Endothelial cell (in vitro differentiated cells): Measurements from ENCODE around the gene C9orf50. TPM values are rescaled to one million over a fixed set of nuclear protein-coding genes. Genes with fewer than 3 reads are reported as not detected.

Source experiments
- DNase-seq: peaks from one replicate; pipeline ENCODE4 v3.0.0; 2021; ENCODE audit warnings: low spot score
- H3K27ac Mint-ChIP-seq: one replicate; pipeline ENCODE4 v1.8.0; 2021; ENCODE audit warnings: mixed read lengths, inconsistent platforms; ENCODE audit not compliant: unreplicated experiment
- H3K27me3 Mint-ChIP-seq: one replicate; pipeline ENCODE4 v1.8.0; 2021; ENCODE audit warnings: mild to moderate bottlenecking, moderate library complexity, mixed read lengths, inconsistent platforms; ENCODE audit not compliant: unreplicated experiment
- H3K36me3 Mint-ChIP-seq: one replicate; pipeline ENCODE4 v1.8.0; 2021; ENCODE audit warnings: mild to moderate bottlenecking, low read depth, mixed read lengths, inconsistent platforms; ENCODE audit not compliant: unreplicated experiment
- H3K4me1 Mint-ChIP-seq: one replicate; pipeline ENCODE4 v1.8.0; 2021; ENCODE audit warnings: mild to moderate bottlenecking, mixed read lengths, inconsistent platforms; ENCODE audit not compliant: unreplicated experiment
- H3K4me3 Mint-ChIP-seq: one replicate; pipeline ENCODE4 v1.8.0; 2021; ENCODE audit warnings: mild to moderate bottlenecking, mixed read lengths, inconsistent platforms; ENCODE audit not compliant: unreplicated experiment
- H3K9me3 Mint-ChIP-seq: one replicate; pipeline ENCODE4 v1.8.0; 2021; ENCODE audit warnings: mixed read lengths, inconsistent platforms; ENCODE audit not compliant: unreplicated experiment
- total RNA-seq: library from RNA; stranded (reverse); fragmentation: NEBNext Ultra II Directional; extraction: Animal tissue kit (Norgen Biotek cat#: 25700); gene quantifications from one replicate; pipeline ENCODE4 v1.2.1, GENCODE V29; 2021; ENCODE audit not compliant: unreplicated experiment
- TF ChIP-seq, protein P1 (sequence below): fragments of 200-600 bp; sonication (generic); IDR thresholded peaks from one replicate; pipeline ENCODE4 v1.5.0; 2021; ENCODE audit warnings: antibody characterized with exemption; ENCODE audit not compliant: unreplicated experiment

The C9orf50 gene
- total RNA-seq, 1 donor from 2014 or later, result not detected

DNA sequence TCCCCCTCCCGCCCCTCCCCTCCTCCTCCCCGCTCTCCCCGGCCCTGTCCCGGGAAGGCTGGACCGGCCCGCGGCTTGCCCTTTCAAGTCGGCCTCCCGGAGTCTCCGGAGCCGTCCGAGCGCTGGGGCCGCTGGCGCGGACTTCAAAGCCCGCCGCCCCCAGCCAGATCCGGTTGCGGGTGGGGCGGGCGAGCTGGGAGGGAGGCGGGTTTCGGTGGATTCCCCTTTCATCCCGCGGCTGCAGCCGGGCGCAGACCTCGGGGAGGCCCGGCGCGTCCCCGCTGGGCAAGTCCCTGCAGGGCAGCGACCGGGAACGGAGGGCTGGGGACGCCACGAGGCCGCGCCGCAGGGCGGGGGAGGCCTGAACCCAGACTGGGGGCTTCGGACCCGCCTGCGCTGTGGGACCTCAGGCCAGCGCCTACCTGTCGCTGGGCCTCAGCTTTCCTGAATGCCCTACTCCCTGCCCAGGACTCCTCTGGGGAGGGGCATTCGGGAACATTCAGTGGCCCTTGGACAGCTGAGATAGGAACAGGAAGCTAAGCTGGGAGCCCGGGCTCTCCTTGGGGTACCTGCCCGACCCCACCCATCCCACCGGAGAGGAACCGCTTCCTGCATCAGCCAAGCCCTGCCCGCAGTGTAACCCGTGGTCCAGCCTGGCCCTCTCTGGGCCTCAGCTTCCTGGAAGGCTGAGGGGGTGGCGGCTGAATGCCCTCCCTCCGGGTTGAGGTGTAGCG is 23.4 kb downstream of the C9orf50 start:
- TF ChIP-seq, protein P1, sequence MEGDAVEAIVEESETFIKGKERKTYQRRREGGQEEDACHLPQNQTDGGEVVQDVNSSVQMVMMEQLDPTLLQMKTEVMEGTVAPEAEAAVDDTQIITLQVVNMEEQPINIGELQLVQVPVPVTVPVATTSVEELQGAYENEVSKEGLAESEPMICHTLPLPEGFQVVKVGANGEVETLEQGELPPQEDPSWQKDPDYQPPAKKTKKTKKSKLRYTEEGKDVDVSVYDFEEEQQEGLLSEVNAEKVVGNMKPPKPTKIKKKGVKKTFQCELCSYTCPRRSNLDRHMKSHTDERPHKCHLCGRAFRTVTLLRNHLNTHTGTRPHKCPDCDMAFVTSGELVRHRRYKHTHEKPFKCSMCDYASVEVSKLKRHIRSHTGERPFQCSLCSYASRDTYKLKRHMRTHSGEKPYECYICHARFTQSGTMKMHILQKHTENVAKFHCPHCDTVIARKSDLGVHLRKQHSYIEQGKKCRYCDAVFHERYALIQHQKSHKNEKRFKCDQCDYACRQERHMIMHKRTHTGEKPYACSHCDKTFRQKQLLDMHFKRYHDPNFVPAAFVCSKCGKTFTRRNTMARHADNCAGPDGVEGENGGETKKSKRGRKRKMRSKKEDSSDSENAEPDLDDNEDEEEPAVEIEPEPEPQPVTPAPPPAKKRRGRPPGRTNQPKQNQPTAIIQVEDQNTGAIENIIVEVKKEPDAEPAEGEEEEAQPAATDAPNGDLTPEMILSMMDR, result no peak
- no peak overlapping the region for H3K27ac Mint-ChIP-seq
- no peaks in the 10 kb centered on the region for H3K9me3 Mint-ChIP-seq
- H3K36me3 Mint-ChIP-seq, result no peaks in the 10 kb centered on the region
- peaks cover 10% of the 10 kb centered on the region for H3K27me3 Mint-ChIP-seq
- H3K4me1 Mint-ChIP-seq, result peaks cover 23% of the 10 kb centered on the region
- no peak overlapping the region for H3K4me3 Mint-ChIP-seq
- peak; percentile 42 for DNase-seq

DNA sequence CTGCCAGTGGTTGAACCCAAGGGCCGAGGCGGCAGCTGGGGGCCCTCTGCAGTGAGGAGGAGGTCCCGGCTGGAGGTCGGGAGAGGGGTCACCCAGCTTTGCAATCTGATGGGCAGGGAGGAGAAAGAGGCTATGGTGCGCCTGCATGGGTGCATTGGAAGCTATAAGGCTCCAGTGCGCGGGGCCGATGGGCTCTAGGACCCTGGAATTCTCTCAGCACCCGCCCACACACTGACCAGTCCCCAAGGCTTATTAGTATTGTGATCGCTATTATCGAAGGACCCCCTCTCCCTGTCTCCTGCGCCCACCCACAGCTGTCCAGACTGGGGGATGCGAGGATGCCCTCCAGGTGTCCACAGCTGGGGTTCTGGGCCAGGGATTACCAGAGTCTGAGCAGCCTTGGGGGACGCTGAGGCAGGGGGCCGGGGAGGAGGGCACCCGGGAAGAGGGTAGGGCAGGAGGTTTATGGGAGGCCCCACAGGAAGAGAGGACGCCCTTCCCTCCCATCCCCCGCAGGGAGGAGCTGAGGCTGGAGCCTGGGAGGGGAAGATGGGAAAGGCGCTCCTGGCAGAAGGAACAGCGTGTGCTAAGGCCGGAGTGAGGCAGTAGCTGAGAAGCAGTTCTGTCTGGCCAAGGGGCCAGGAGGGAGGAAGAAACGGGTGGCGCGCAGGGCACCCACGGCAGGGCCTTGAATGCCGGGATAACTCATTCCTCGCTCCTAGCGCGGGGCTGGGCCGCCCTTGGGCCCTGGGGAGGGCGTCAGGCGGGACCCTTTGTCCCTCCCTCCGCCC is 24.2 kb downstream of the C9orf50 start:
- Mint-ChIP-seq H3K36me3 (no peaks in the 10 kb centered on the region), H3K27me3 (peaks cover 12% of the 10 kb centered on the region), H3K9me3 (no peaks in the 10 kb centered on the region), H3K27ac (no peak overlapping the region), H3K4me3 (peak overlapping the region; percentile 37), H3K4me1 (peaks cover 23% of the 10 kb centered on the region)
- DNase-seq, result no peak
- TF ChIP-seq, protein P1, result no peak

DNA sequence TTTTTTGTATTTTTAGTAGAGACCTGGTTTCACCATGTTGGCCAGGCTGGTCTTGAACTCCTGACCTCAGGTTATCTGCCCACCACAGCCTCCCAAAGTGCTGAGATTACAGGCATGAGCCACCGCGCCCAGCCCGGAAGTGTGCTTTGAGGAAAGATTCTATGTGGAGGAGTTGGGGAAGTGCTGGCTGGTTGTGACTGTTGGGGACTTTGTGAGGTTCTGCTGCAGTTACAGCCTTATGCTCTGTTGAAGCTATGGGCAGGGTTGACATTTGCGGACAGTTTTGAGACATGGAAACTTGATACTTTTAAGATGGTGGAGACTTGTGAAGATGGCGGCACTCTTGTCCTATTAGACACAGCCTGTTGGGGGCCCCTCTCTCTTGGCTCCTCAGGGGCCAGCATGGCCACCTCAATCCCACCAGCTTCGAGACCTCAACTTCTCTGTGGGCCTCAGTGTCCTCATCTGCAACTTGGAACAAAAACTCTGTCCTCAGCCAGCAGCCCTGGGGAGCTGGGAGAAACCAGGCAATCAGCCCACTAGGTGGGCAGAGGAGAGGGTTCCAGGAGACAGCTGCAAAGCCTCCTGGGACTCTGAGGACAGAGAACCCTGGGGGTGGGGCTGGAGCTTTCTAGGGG is 24.9 kb downstream of the C9orf50 start:
- H3K27me3 Mint-ChIP-seq, result peaks cover 12% of the 10 kb centered on the region
- TF ChIP-seq, protein P1, result no peak
- H3K36me3 Mint-ChIP-seq, result no peaks in the 10 kb centered on the region
- no peaks in the 10 kb centered on the region for H3K9me3 Mint-ChIP-seq
- no peak for DNase-seq
- H3K4me3 Mint-ChIP-seq, result peak overlapping the region; percentile 73
- H3K4me1 Mint-ChIP-seq, result peaks cover 23% of the 10 kb centered on the region
- peak overlapping the region; percentile 67 for H3K27ac Mint-ChIP-seq

DNA sequence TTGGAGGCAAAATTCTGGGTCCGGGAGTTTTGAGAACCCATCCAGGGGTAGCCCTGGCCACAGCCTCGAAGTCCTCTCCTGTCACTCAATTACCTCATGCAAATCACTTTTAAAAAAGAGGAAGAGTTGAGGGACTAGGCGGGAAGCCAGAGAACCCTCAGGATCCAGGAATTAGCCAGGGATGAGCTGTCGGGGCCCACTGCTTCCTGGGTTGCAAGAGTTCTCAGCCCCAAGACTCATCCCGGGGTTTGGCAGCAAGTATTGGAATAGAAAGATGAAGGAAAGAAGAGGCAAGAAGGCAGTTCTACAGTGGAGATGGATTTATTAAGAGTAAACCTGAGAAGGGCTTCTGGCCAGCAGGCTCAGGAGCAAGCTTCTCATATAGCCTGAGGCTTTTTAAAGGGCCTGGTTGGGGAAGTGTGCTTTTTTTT is 25.6 kb downstream of the C9orf50 start:
- H3K4me1 Mint-ChIP-seq, result peaks cover 23% of the 10 kb centered on the region
- peaks cover 18% of the 10 kb centered on the region for H3K27me3 Mint-ChIP-seq
- no peak for DNase-seq
- H3K4me3 Mint-ChIP-seq, result peak overlapping the region; percentile 19
- peak overlapping the region; percentile 6 for H3K27ac Mint-ChIP-seq
- no peaks in the 10 kb centered on the region for H3K9me3 Mint-ChIP-seq
- TF ChIP-seq, protein P1, result no peak
- no peaks in the 10 kb centered on the region for H3K36me3 Mint-ChIP-seq
